ENCODE results near the gene PRKCQ.

The PRKCQ gene

GRCh38 chr10:6543431-6544005 is 36.6 kb downstream of the PRKCQ start:
- DNase-seq (ENCODE audit: low spot score), result no peak
- Histone ChIP-seq H3K4me3 (no peak overlapping the region), H3K27ac (no peak overlapping the region)
- TF ChIP-seq CTCF (IDR thresholded peaks at IDR 0.05), result no peak

DNA sequence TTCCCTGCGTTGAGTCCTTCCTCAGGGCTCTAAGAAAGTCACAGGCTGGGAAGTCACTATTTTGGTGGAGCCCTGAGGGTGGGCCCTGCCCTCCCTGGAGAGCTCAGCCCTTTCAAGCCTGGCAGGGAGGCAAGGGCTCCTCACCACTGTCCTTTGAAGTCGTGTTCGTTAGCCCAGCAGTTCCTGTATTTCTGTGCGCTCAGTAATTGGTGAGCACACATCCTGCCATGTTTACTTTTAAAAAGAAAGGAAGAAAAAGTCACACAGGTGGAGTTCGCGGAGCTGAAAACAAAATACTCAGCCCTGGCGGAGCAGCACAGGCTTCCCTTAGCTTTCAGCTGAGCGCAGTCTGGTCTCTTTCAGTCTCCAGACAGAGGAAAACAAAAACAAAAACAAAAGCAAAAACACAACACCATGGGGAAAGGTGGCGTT is 37.1 kb downstream of the PRKCQ start:
- no peak overlapping the region for H3K27ac ChIP-seq
- no peak overlapping the region for H3K4me3 ChIP-seq
- no peak for TF ChIP-seq CTCF (IDR thresholded peaks at IDR 0.05)
- no peak for DNase-seq (ENCODE audit: low spot score)

DNA sequence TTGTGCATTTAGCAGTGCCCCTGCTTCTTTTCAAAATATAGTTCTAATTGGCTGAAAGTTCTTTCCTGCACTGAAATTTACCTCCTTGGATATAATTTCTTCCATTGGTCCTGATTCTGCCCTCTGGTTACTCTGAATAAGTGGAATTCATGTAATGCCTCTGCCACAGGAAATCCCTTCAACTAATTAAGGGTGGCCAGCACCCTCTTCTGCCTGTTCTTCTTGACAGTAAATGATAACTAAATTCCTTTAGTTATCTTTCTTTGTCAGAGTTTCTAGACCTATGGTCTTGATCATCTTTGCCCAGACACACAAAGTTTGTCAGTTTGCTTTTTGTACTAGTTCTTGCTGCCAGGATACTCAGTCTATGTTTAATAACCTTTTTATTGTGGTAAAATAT is 40.2 kb downstream of the PRKCQ start:
- DNase-seq (ENCODE audit: low spot score), result no peak
- Histone ChIP-seq H3K27ac (no peak overlapping the region), H3K4me3 (no peak overlapping the region)
- no peak for TF ChIP-seq CTCF (IDR thresholded peaks at IDR 0.05)

DNA sequence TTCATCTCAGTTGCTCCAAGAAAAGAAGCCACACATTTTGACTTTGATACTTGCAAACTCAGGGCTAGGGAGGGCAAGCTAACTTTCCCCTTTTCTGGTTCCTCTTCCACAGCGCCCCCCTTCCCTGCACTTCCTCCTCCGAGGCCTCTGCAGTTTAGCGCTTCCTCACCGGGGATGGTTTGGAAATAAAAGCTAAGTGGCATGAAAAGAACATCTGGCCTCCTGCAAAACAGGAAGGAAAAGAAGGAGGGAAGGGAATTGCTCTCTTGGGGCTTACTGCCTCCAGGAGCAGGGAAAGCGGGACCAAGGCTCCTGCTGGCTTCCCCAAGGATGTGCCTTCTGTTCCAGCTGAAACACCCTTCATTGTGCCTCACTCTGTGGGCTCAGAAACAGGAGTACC is 42.3 kb downstream of the PRKCQ start:
- DNase-seq (ENCODE audit: low spot score), result no peak
- H3K27ac ChIP-seq, result no peak overlapping the region
- H3K4me3 ChIP-seq, result no peak overlapping the region
- no peak for TF ChIP-seq CTCF (IDR thresholded peaks at IDR 0.05)

GRCh38 chr10:6536102-6536501 is 44.0 kb downstream of the PRKCQ start:
- DNase-seq (ENCODE audit: low spot score), result no peak
- Histone ChIP-seq H3K4me3 (no peak overlapping the region), H3K27ac (no peak overlapping the region)
- TF ChIP-seq CTCF (IDR thresholded peaks at IDR 0.05), result no peak

GRCh38 chr10:6535156-6535764 is 44.8 kb downstream of the PRKCQ start:
- H3K4me3 ChIP-seq, result no peak overlapping the region
- DNase-seq (ENCODE audit: low spot score), result no peak
- TF ChIP-seq CTCF (IDR thresholded peaks at IDR 0.05), result no peak
- H3K27ac ChIP-seq, result no peak overlapping the region

- Histone ChIP-seq H3K4me3 (no peak overlapping the region), H3K27ac (no peak overlapping the region)
- no peak for TF ChIP-seq CTCF (IDR thresholded peaks at IDR 0.05)
- DNase-seq (ENCODE audit: low spot score), result no peak
These were observed 47.8 kb downstream of the PRKCQ start for GRCh38 chr10:6532321-6532720.

Measured in coronary artery (tissue), 2 donors.